Nephron progenitor cell (in vitro differentiated cells): Measurements from ENCODE around the gene DTWD2.

Source experiments
- DNase-seq: peaks from one replicate; pipeline ENCODE4 v3.0.0; 2021
- H3K27ac Mint-ChIP-seq: 2 replicates; pipeline ENCODE4 v1.8.0; 2021; ENCODE audit warnings: mild to moderate bottlenecking, moderate library complexity, mixed read lengths
- H3K27me3 Mint-ChIP-seq: 2 replicates; pipeline ENCODE4 v1.8.0; 2021; ENCODE audit warnings: mild to moderate bottlenecking, low read depth, mixed read lengths; ENCODE audit not compliant: poor library complexity
- H3K36me3 Mint-ChIP-seq: 2 replicates; pipeline ENCODE4 v1.8.0; 2021; ENCODE audit warnings: low read depth, mixed read lengths
- H3K4me1 Mint-ChIP-seq: 2 replicates; pipeline ENCODE4 v1.8.0; 2021; ENCODE audit warnings: mixed read lengths
- H3K4me3 Mint-ChIP-seq: 2 replicates; pipeline ENCODE4 v1.8.0; 2021; ENCODE audit warnings: mild to moderate bottlenecking, moderate library complexity, mixed read lengths
- H3K9me3 Mint-ChIP-seq: 2 replicates; pipeline ENCODE4 v1.8.0; 2021; ENCODE audit warnings: mild to moderate bottlenecking, moderate library complexity, mixed read lengths
- TF ChIP-seq, protein P1 (sequence below): fragments of 200-600 bp; sonication (generic); IDR thresholded peaks from 2 replicates; pipeline ENCODE4 v1.5.0; 2021; ENCODE audit warnings: antibody characterized with exemption

DTWD2 gene

GRCh38 chr5:118946138-118946800 lies 42.1 kb downstream of the DTWD2 start:
- Mint-ChIP-seq H3K27me3 (no peaks in the 10 kb centered on the region), H3K36me3 (peaks cover 8% of the 10 kb centered on the region), H3K4me1 (peaks cover 5% of the 10 kb centered on the region), H3K9me3 (peaks cover 3% of the 10 kb centered on the region), H3K27ac (no peak overlapping the region), H3K4me3 (no peak overlapping the region)
- no peak for DNase-seq
- TF ChIP-seq, protein P1, sequence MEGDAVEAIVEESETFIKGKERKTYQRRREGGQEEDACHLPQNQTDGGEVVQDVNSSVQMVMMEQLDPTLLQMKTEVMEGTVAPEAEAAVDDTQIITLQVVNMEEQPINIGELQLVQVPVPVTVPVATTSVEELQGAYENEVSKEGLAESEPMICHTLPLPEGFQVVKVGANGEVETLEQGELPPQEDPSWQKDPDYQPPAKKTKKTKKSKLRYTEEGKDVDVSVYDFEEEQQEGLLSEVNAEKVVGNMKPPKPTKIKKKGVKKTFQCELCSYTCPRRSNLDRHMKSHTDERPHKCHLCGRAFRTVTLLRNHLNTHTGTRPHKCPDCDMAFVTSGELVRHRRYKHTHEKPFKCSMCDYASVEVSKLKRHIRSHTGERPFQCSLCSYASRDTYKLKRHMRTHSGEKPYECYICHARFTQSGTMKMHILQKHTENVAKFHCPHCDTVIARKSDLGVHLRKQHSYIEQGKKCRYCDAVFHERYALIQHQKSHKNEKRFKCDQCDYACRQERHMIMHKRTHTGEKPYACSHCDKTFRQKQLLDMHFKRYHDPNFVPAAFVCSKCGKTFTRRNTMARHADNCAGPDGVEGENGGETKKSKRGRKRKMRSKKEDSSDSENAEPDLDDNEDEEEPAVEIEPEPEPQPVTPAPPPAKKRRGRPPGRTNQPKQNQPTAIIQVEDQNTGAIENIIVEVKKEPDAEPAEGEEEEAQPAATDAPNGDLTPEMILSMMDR = no peak

GRCh38 chr5:118937393-118938061 lies 50.8 kb downstream of the DTWD2 start:
- Mint-ChIP-seq H3K36me3 (peaks cover 33% of the 10 kb centered on the region), H3K4me3 (no peak overlapping the region), H3K4me1 (no peaks in the 10 kb centered on the region), H3K27me3 (no peaks in the 10 kb centered on the region), H3K27ac (no peak overlapping the region), H3K9me3 (peaks cover 6% of the 10 kb centered on the region)
- no peak for DNase-seq
- TF ChIP-seq, protein P1 = no peak

DNA sequence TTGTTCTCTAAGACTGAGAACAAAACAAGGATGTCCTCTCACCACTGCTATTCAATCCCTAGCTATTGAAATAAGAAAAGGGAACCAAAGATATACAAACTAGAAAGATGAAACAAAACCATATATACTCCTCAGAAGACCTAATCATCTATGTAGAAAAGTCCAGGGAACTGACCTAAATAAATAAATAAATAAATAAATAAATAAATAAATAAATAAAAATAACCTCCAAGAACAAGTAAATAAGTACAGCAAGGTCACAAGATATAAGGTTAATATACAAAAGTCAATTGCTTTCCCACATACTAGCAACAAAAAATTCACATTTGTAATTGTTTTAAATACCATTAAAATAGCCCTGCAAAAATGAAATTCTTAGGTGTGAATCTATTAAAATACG lies 54.6 kb downstream of the DTWD2 start:
- no peaks in the 10 kb centered on the region for H3K27me3 Mint-ChIP-seq
- no peak overlapping the region for H3K4me3 Mint-ChIP-seq
- DNase-seq = no peak
- H3K9me3 Mint-ChIP-seq = peaks cover 33% of the 10 kb centered on the region
- H3K4me1 Mint-ChIP-seq = no peaks in the 10 kb centered on the region
- H3K36me3 Mint-ChIP-seq = peaks cover 45% of the 10 kb centered on the region
- TF ChIP-seq, protein P1 = no peak
- no peak overlapping the region for H3K27ac Mint-ChIP-seq

DNA sequence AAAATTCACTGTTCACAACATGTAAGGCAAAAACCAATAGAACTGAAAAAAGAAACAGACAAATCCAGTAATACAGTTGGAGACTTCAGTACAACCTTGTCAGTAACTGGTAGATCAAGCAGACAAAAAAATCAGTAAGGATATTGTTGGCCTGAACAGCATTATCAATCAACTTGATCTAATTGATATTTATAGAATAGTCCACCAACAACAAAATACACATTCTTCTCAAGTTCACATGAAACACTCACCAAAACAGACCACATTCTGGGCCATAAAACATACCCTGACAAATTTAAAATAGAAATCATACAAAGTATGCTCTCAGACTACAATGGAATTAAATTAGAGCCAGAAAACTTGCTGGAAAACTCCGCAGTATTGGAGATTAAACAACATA lies 56.8 kb downstream of the DTWD2 start:
- no peak for DNase-seq
- TF ChIP-seq, protein P1 = no peak
- H3K36me3 Mint-ChIP-seq = peaks cover 50% of the 10 kb centered on the region
- H3K27ac Mint-ChIP-seq = no peak overlapping the region
- no peak overlapping the region for H3K4me3 Mint-ChIP-seq
- no peaks in the 10 kb centered on the region for H3K27me3 Mint-ChIP-seq
- no peaks in the 10 kb centered on the region for H3K4me1 Mint-ChIP-seq
- peaks cover 37% of the 10 kb centered on the region for H3K9me3 Mint-ChIP-seq

GRCh38 chr5:118924006-118924389 lies 64.3 kb downstream of the DTWD2 start:
- Mint-ChIP-seq H3K36me3 (peaks cover 26% of the 10 kb centered on the region), H3K9me3 (peaks cover 8% of the 10 kb centered on the region), H3K4me3 (no peak overlapping the region), H3K27me3 (no peaks in the 10 kb centered on the region), H3K4me1 (peaks cover 36% of the 10 kb centered on the region), H3K27ac (peak overlapping the region; percentile 87)
- TF ChIP-seq, protein P1 = no peak
- DNase-seq = no peak
